GM20431 (cell line): ENCODE data around the gene MTERF4.
"Not testable (repeated sequence)": the region's sequence is repeated elsewhere in the genome, so short reads cannot be mapped to it uniquely, and the experiment has no call there.

Experiments
- in situ Hi-C: fragments of 300-500 bp; cut with MseI, MboI; formaldehyde crosslinking; loops from one replicate; pipeline ENCODE4 v1.15.0; 2020; ENCODE audit warnings: low sequenced_read_pairs; ENCODE audit not compliant: unreplicated experiment

Gene MTERF4

GRCh38 chr2:241115361-241115760, 13.3 kb upstream of the MTERF4 start:
- in situ Hi-C loops: no loop called here

GRCh38 chr2:241114836-241115235, 12.7 kb upstream of the MTERF4 start:
- in situ Hi-C loops: no loop called here

- in situ Hi-C loops: no loop called here
Measured at GRCh38 chr2:241112592-241112991, 10.5 kb upstream of the MTERF4 start.

GRCh38 chr2:241112046-241112445, 10.0 kb upstream of the MTERF4 start:
- in situ Hi-C loops: no loop called here

- in situ Hi-C loops: no loop called here
Measured at GRCh38 chr2:241111440-241111805, 9.3 kb upstream of the MTERF4 start.

- in situ Hi-C loops: no loop called here
Measured at GRCh38 chr2:241110607-241111439, 8.7 kb upstream of the MTERF4 start.

- in situ Hi-C loops: no loop called here
Measured at GRCh38 chr2:241110089-241110606, 8.1 kb upstream of the MTERF4 start.

- in situ Hi-C loops: no loop called here
Measured at GRCh38 chr2:241109210-241110088, 7.4 kb upstream of the MTERF4 start.

GRCh38 chr2:241108271-241109209, 6.5 kb upstream of the MTERF4 start:
- in situ Hi-C loops: no loop called here

- in situ Hi-C loops: no loop called here
Measured at GRCh38 chr2:241107031-241107783, 5.1 kb upstream of the MTERF4 start.

GRCh38 chr2:241105641-241106040, 3.6 kb upstream of the MTERF4 start:
- in situ Hi-C loops: no loop called here

- in situ Hi-C loops: not testable (repeated sequence)
Measured at GRCh38 chr2:241104611-241105010, 2.5 kb upstream of the MTERF4 start.

GRCh38 chr2:241103176-241103595, 1.1 kb upstream of the MTERF4 start:
- in situ Hi-C loops: no loop called here

- in situ Hi-C loops: loop anchor here (10.0 kb wide), 1 partner anchor 46 kb away; the partner anchor contains the start of gene PASK
Measured at GRCh38 chr2:241099246-241099645, 2.8 kb downstream of the MTERF4 start.

GRCh38 chr2:241096979-241097378, 5.1 kb downstream of the MTERF4 start:
- in situ Hi-C loops: loop anchor here (10.0 kb wide), 1 partner anchor 48 kb away; the partner anchor contains the start of gene PASK

GRCh38 chr2:241095594-241096290, 6.3 kb downstream of the MTERF4 start:
- in situ Hi-C loops: loop anchor here (10.0 kb wide), 1 partner anchor 49 kb away; the partner anchor contains the start of gene PASK

GRCh38 chr2:241094924-241095420, 7.1 kb downstream of the MTERF4 start:
- in situ Hi-C loops: loop anchor here (10.0 kb wide), 1 partner anchor 50 kb away; the partner anchor contains the start of gene PASK

GRCh38 chr2:241094172-241094571, 7.9 kb downstream of the MTERF4 start:
- in situ Hi-C loops: loop anchor here (10.0 kb wide), 1 partner anchor 51 kb away; the partner anchor contains the start of gene PASK
